SK-N-DZ (cell line): ENCODE results near the gene TCOF1.

Experiments
- DNase-seq: peaks from one replicate; pipeline ENCODE4 v3.0.0-alpha.2; 2015; ENCODE audit warnings: low spot score

Gene TCOF1

DNA sequence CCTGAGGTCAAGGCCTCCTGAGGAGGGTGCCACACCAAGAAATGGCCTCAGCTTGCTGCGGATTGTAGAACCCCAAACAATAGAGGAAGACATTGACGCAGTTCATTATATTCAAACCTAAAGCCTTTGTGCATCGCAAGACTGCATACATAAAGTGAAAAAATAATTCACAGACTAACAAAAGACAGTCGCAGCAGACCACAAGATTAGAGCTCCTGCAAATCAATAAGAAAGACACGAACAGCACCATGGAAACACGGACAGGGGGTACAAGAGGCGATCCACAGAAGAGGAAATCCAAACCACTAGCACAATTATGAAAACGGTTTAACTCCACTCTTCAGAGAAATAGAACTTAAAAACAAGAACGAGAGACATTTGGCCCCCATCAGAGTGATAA is 10.0 kb upstream of the TCOF1 start:
- no peak for DNase-seq

- DNase-seq, result no peak
Measured at GRCh38 chr5:150349681-150350275, 7.7 kb upstream of the TCOF1 start.

DNA sequence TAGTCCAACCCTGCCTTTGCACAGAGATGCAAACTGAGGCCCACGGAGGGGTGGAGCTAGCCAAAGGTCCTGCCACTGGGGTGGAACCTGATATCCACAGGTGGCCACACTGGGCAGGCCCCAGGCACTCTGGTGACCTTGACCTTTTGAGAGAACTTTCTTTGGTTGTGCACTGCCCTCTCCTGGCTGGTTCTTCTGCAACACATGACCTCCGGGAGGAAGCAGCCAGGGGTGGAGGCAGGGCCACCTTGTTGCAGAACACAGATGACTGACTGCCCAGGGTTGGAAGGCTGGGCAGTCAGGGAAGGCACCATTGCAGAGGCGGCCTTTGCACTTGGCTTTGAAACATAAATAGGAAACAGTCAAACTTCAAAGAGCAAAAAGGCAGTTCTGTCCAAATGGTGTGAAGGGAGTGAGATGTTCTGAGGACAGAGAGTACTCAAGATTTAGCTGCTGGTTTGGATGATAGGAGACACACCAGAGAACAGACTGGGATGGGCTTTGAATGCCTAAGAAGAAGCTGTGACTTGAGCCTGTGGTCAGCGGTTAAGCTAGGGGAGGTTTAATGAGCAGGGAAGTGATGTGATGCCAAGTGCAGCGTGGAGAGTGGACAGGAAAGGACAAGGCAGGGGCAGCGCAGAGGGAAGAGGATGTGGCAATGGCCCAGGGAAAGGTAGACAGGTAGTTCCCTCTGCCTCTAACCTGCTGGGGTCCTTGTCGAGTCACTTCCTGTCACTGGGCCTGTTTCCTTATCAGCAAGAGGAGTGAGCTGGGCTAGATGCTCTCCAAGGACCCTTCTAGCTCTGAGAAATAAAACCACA is 6.8 kb upstream of the TCOF1 start:
- DNase-seq, result peak; percentile 85

DNA sequence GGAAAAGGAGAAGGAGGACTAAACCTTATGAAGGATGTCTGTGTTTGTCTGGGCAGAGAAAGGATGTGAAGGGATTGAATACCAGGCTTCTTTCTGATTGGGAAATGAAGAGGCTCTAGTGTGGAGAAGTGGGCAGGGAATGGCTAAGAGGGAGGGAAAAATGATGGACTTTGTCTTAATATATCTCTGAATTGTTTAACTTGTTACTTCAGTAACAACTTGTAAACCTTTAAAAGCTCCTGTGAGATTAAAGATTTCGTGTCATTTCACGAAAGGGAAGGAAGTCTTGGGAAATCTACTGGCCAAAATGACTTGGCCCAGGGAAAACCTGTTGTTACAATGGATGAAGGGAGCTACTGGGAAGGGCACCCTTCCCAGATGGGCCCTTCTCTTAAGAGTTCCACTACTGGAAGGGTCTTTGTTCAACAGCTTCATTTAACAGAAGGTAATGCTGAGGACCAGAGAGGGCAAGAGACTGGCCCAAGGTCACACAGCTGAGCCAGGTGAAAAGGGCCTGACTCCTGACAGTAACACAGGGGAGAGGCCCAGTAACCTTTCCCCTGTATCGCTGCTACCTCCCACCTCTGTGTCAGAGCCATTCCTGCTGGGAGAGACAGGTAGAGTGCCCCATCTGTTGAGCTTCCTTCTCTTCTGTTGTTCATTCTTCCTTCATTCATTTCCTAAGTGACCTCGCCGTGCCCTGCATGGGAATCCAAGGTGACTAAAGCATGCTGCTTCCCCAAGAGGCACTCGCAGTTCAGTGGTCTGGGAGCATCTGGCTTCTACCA is 5.1 kb upstream of the TCOF1 start:
- no peak for DNase-seq

DNA sequence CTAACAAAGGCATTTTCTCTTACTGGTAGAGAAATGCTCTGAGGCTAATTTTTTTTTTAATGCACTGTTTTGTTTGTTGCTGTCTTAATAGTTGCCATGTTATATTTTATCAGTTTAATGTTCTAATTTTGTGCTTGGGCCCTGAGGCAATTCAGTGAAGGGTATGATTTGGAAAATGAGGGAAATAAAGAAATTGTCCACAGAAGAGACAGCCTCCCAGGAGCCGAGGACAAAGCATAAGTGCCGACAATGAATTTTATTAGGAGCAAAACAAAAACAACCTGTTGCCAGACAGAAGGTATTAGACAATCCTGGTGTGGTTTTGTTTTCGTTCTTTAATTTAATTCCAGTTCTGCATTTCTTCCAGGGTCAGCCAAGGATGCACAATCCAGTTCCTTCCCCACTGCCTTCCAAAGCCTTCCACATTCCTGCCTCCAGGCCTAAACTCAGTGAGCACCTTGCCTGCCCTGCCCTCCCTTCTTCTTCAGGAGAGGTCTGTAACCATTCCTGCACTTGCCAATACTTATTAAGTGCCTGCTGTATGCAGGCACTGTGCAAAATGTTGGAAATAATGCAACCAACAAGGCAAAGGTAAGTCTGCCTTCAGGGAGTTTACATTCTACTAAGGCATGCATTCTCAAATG is 4.3 kb upstream of the TCOF1 start:
- no peak for DNase-seq

DNA sequence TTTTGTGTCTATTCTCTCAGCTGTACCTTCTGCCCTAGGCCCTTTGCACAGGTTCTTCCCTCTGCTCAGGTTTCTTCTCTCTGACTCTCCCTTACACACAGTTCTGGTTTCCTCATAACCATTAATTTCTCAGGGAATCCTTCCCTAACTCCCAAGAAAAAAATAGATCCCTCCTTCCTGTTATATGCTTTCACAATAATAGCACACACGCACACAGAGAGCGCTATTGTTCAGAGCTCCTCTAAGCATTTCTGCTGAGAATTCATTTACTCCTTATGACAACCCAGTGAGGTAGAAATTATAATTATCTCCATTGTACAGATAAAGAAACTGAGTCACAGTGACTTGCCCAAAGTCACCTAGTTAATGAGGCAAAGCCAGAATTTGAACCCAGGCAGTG is 1.7 kb upstream of the TCOF1 start:
- no peak for DNase-seq

GRCh38 chr5:150356575-150357294 is 762 bp upstream of the TCOF1 start:
- DNase-seq, result no peak

DNA sequence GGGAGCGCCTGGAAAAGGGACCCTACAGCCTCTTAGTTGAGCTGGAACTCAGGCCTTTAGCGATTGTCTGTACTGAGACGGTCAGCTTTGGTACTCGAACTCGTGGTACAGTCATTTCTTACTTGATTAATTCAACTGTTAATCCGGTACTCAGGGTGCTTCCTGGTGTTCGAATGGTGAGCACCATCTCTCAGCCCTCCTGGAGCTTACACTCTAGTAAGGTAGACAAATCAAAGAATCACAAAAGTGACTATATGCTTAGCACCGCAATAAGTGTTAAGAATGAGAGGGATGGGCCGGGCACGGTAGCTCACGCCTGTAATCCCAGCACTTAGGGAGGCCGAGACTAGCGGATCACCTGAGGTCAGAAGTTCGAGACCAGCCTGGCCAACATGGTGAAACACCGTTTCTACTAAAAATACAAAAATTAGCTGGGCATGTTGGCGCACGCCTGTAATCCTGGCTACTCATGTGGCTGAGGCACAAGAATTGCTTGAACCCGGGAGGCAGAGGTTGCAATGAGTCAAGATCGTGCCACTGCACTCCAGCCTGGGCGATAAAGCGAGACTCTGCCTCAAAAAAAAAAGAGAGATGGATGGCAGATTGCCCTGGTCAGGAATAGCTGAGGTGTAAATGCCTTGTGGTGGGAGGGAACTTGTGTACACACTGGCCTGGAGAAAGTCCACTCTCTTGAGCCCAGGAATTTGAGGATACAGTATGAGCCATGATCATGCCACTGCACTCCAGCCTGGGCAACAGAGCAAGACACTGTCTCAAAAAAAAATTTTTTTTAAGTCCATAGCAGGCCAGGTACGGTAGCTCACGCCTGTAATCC is 981 bp downstream of the TCOF1 start:
- DNase-seq, result no peak

GRCh38 chr5:150361301-150361700 is 3.8 kb downstream of the TCOF1 start:
- no peak for DNase-seq

DNA sequence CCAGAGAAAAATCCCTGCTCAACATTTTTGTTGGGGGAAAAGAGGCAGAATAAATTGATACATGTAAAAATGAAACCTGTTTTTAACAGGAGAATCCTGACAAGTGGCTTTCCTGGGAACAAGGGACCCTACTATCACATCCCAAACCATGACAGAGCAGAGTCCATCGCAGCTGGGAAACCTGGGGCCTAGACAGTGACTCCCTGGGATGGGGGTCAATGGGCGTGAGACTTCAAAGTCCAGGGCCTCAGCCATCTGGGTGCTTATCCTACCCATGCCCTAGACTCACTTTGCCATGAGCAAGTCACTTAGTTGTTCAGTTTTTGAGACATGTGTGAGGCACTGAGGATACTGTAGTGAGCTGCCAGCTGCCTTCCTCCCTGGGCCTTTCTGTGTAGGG is 5.7 kb downstream of the TCOF1 start:
- DNase-seq, result no peak

DNA sequence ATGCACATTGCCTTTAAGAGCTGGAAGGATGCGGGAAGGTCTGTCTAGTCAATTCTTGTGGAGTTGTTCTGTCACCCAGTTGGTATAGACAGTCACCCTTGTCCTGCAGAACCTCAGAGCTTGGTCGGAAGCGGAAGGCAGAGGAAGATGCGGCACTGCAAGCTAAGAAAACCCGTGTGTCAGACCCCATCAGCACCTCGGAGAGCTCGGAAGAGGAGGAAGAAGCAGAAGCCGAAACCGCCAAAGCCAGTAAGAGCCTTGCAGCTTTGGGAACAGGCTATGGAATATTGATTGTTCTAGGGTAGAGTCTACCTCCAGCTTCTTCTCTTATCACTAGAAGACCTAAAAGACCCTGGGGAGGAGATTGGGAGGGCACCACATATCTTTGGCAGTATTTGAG is 6.5 kb downstream of the TCOF1 start:
- DNase-seq, result no peak

DNA sequence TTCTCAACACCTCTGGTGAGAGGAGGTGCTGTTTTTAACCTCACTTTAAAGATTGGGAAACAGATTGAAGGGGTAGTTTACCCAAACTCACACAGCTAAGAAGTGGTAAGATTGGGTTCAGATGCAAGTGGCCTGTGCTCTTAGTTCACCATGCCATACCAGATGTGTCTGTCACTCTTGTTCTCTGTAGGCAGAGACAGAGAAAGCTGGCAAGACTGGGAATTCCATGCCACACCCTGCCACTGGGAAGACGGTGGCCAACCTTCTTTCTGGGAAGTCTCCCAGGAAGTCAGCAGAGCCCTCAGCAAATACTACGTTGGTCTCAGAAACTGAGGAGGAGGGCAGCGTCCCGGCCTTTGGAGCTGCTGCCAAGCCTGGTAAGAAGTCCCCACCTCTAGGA is 11.0 kb downstream of the TCOF1 start:
- DNase-seq, result no peak

- no peak for DNase-seq
Measured at GRCh38 chr5:150372639-150373038, 15.1 kb downstream of the TCOF1 start.

- no peak for DNase-seq
Measured at GRCh38 chr5:150374651-150375050, 17.2 kb downstream of the TCOF1 start.

DNA sequence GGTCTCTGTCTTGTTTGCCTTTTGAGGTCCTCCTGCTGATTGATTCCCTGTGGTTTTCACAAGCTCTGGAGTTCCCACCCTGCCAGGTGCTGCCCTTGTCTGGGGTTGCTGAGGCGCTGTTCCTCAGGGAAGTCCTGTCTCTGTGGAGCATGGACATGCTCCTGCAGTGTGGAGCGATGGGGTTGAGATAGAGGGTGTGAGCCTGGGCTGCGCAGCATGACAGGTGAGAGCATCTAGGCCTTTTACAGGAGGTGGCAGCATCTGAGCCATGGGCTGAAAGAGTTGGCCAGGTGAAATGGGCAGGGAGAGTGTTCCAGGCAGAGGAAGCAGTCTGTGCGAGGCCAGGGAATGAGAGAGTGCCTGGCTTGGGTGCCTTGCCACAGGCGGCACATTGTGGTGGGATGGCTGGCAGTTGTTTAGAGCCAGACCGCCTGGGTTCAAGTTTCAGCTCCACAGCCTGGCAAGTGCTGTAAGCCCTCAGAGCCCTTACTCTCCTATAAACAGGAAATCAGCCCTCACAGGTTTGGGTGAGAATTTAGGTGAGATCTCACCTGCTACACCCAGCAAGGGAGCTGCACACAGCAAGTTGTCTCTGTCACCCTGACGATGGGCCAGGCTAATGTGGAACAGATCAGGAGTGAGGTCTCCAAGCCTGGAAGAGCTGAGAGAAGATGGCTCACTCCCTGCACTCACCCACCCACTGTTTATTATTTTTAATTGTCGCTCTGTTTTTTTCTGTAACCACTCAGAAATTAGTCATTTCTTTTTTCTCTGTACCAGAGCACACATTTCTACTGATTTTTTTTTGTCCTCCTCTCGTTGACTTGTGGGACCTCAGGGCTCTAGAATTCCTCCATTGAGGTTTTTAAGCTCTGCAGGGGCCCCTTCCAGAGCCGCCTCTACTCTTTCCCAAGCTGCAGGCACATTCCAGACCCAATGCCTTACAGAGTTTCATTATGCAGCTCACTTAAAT is 19.6 kb downstream of the TCOF1 start:
- no peak for DNase-seq

- peak; percentile 97 for DNase-seq
Measured at GRCh38 chr5:150377964-150378694, 20.6 kb downstream of the TCOF1 start.

DNA sequence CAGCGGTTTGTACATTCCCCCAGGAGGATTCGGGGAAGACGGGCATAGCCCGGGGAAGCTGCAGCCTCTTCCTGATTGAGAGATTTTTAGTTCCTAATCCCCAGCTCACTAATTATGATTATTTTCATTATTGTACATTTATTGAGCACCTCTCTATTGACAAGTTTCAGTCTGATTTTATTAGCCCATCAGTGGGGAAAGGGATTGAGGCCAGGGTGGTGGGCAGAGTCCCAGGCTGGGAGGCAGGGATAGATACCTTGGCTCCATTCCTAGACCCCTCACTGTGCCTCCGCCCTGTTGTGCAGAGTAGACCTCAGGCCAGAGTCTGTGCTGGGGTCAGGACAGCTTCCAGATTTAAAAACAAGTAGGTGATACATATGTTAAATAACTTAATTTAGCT is 27.2 kb downstream of the TCOF1 start:
- no peak for DNase-seq

DNA sequence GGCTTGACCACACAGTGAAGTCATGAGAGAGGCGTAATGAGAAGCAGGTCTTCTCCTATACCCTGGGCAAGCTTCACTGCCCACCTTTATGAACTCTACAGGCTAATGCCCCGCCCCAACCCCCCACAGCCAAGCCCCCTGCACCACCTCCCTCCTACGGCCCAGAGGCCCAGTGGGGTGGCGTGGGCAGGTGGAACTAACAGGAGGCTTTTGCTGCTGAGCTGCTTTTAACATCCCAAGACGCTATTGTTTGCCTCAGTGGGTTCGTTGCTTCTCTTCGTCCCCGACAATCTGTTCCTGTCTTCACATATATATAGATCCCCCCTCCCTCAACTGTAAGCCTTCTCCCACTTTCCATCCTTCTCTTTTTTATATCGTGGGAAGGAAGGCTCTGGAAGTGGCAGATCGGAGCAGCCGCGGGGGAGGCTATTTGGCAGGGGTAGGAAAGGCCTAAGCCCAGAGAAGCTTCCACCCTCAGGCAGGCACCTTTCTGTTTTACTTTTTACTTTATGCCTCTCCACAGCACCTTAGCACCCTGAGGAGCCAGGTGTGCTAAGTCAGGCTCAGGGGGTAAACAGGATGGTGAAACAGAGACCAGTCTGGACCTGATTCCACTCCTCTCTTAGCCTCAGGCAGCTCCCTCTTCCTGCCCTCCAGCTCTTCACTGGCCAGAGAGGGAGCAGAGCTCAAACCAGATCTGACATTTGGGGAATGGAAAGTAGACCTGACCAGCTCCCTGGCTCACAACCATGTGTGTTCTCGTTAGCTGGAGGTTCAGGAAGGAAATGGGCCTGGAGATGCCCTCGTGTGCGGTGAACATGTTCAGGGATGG is 28.7 kb downstream of the TCOF1 start:
- no peak for DNase-seq
